Stomach (tissue), 9 donors: ENCODE data around the gene UBE2D2. TPM values are rescaled to one million over a fixed set of nuclear protein-coding genes. Genes with fewer than 3 reads are reported as not detected.

Experiments used
- DNase-seq, 2 donors: peaks; one replicate each; pipeline versions ENCODE4 v3.0.0 to v3.0.0-alpha.2; 2013 to 2019
- H3K27ac ChIP-seq, 5 donors: fragments of 200-600 bp in 4 of 5; sonication (generic) in 4 of 5; one replicate each; pipeline ENCODE4 v1.5.1; 2013 to 2019; ENCODE audit warnings: mild to moderate bottlenecking in 1 of 5, moderate library complexity in 1 of 5
- H3K27me3 ChIP-seq, 3 donors: fragments of 200-600 bp; sonication (generic); one replicate each; pipeline ENCODE4 v1.5.1; 2017 to 2019; ENCODE audit warnings: mixed run types in 1 of 3
- H3K36me3 ChIP-seq, 4 donors: fragments of 200-600 bp; sonication (generic); 1 replicate in 3 of 4; 2 replicates in 1 of 4; pipeline ENCODE4 v1.5.1; 2016 to 2019
- H3K4me1 ChIP-seq, 4 donors: fragments of 200-600 bp; sonication (generic); one replicate each; pipeline ENCODE4 v1.5.1; 2016 to 2019
- H3K4me3 ChIP-seq, 4 donors: fragments of 200-600 bp; sonication (generic) in 3 of 4; one replicate each; pipeline ENCODE4 v1.5.1; 2016 to 2019; ENCODE audit warnings: mild to moderate bottlenecking in 1 of 4
- H3K9me3 ChIP-seq, 4 donors: fragments of 200-600 bp; sonication (generic); one replicate each; pipeline ENCODE4 v1.5.1; 2016 to 2019
- EP300 ChIP-seq: sonication (generic); formaldehyde crosslinking; IDR thresholded peaks from one replicate; pipeline ENCODE4 v1.6.1; 2017; ENCODE audit warnings: antibody characterized with exemption
- POLR2A ChIP-seq, 4 donors: fragments of 450-650 bp; IDR thresholded peaks; one replicate each; pipeline ENCODE4 v1.6.1; 2016; ENCODE audit warnings: antibody characterized with exemption in 4 of 4, control low read depth in 2 of 4, mild to moderate bottlenecking in 1 of 4, moderate library complexity in 1 of 4
- POLR2AphosphoS5 ChIP-seq, 3 donors: sonication (generic); formaldehyde crosslinking; IDR thresholded peaks; one replicate each; pipeline ENCODE4 v1.6.1; 2016; ENCODE audit warnings: antibody characterized with exemption in 3 of 3
- WGBS, 5 donors: extraction: QIAGEN DNeasy Blood & Tissue Kit in 3 of 5; methylation state at CpG; one replicate each; pipeline versions ENCODE4 v1.1.5 to v1.1.7; 2013 to 2018; 5-methylcytosine and 5-hydroxymethylcytosine counted together
- intact Hi-C: fragments of 100-400 bp; cut with DNase I; formaldehyde crosslinking; loops from one replicate; pipeline ENCODE4 v1.15.1; 2023; ENCODE audit warnings: low total_unique reads
- polyA plus RNA-seq, 3 donors: library from polyadenylated mRNA; stranded (reverse); fragments of 200-250 nt; gene quantifications; one replicate each; pipeline ENCODE4 v1.2.3, GENCODE V29; 2013
- total RNA-seq, 5 donors: library from RNA; depleted of rRNA; stranded (reverse); fragments of >200 nt; gene quantifications; one replicate each; pipeline versions ENCODE4 v1.1.0 to v1.2.3, GENCODE V29; 2014 to 2016
- TF ChIP-seq, protein P1 (sequence below), 7 experiments: fragments of 450-650 bp in 4 of 7; fragments of 200-600 bp in 3 of 7; sonication (generic) in 3 of 7; IDR thresholded peaks; one replicate each; pipeline ENCODE4 v1.5.1; 2016 to 2019; ENCODE audit warnings: antibody characterized with exemption in 7 of 7, control low read depth in 2 of 7, mild to moderate bottlenecking in 1 of 7
- donor health status: healthy with polysubstance abuse.
- donor health status: Bipolar disorder and iron deficiency.
- donor health status: healthy.

UBE2D2 gene
- total and polyA plus RNA-seq, 8 donors, result 29.8 to 220 (median 75.6) TPM

DNA sequence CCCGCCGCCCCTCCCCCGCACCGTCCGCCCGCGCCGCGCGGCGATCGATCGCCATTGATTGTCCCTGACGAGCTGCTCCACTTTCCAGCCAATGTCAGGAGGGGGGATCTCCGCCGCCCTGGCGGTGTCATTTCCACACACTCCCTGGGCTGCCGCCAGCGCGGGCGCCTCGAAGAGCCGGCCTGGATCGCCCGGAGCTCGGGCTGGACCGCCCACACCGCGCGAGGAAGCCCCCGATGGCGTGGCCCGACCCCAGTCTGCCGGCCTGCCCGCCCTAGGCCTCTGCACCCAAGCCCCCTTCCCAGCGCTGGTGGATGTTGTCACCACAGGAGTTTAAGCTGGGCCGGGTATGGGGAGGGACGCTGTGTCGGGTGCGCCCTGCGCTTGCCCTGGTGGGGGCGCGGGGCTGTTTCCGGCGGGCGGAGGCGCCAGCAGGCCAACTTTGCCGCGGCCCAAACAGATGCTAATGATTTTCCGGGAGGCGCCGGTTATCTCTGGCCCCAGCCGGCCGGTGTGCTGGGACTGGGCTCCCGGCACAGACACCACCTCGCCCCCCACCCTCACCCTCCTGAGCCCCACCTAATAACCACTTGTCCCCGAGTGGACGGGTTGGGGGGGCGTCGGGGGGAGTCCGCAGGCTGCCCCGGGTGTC lies 76.4 kb downstream of the UBE2D2 start:
- peak overlapping the region; percentile 81 to 94 (median 89) for H3K27ac ChIP-seq
- intact Hi-C loops, result no loop called here
- DNase-seq, result peak; percentile 83 to 95
- H3K27me3 ChIP-seq, result peaks cover 0 to 3% (median 0%) of the 10 kb centered on the region in 3 donors
- H3K4me1 ChIP-seq, result peaks cover 47 to 72% (median 60%) of the 10 kb centered on the region in 4 donors
- WGBS, 5 donors, result 0 to 6% (median 0%) methylated on average over 2 to 62 of the region's 62 CpGs
- H3K36me3 ChIP-seq, result peaks cover 0 to 1% (median under 1%) of the 10 kb centered on the region in 4 donors
- H3K9me3 ChIP-seq, result no peaks in the 10 kb centered on the region
- TF ChIP-seq POLR2A (IDR thresholded peaks at IDR 0.05), result no peak
- TF ChIP-seq EP300, result no peak
- TF ChIP-seq, protein P1, sequence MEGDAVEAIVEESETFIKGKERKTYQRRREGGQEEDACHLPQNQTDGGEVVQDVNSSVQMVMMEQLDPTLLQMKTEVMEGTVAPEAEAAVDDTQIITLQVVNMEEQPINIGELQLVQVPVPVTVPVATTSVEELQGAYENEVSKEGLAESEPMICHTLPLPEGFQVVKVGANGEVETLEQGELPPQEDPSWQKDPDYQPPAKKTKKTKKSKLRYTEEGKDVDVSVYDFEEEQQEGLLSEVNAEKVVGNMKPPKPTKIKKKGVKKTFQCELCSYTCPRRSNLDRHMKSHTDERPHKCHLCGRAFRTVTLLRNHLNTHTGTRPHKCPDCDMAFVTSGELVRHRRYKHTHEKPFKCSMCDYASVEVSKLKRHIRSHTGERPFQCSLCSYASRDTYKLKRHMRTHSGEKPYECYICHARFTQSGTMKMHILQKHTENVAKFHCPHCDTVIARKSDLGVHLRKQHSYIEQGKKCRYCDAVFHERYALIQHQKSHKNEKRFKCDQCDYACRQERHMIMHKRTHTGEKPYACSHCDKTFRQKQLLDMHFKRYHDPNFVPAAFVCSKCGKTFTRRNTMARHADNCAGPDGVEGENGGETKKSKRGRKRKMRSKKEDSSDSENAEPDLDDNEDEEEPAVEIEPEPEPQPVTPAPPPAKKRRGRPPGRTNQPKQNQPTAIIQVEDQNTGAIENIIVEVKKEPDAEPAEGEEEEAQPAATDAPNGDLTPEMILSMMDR (IDR thresholded peaks at IDR 0.05), result peak in 2 of 7 experiments; percentile 25 to 31
- peak; percentile 50 to 69 (median 57) for TF ChIP-seq POLR2AphosphoS5 (IDR thresholded peaks at IDR 0.05)
- H3K4me3 ChIP-seq, result peak overlapping the region; percentile 43 to 52 (median 46)

DNA sequence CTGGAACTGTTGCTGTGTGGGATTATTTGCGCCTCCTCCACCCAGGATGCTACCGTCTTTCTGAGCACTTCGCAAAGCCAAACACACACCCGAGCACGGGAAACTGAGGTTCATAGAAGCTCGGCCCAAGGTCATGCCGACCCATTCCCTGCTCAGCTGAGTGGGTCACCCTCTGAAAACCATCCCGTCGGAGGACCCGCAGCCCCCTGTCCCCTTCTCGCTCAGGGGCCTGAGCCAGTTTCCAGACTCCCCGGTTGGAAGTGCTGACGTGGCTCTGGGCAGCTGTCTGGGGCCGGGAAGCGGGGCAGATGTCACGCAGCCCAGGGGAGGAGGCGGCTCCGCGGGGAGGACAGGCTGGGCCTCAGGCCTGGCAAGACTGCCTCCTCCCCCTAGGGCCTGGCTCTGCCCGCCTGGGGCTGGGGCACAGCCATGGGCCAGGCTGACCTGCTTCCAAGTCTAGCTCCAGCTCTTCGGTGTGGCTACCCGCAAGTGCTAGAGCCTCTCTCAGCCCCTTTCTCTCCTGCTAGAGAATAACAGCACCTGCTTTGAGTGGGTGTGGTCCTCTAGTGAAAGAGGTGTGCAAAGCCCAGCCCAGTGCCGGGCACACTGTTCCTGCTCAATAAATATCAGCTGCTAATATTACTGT lies 77.1 kb downstream of the UBE2D2 start:
- Histone ChIP-seq H3K36me3 (no peaks in the 10 kb centered on the region), H3K27me3 (peaks cover 0 to 3% (median 0%) of the 10 kb centered on the region in 3 donors), H3K27ac (peak overlapping the region; percentile 81 to 94 (median 89)), H3K4me3 (peak overlapping the region; percentile 43 to 52 (median 46)), H3K4me1 (peaks cover 53 to 74% (median 64%) of the 10 kb centered on the region in 4 donors), H3K9me3 (no peaks in the 10 kb centered on the region)
- TF ChIP-seq EP300, result no peak
- peak in 2 of 3 donors; percentile 62 to 76 for TF ChIP-seq POLR2AphosphoS5 (IDR thresholded peaks at IDR 0.05)
- DNase-seq, result peak; percentile 86 to 93
- 4 to 12% (median 9%) methylated on average over 4 to 23 of the region's 23 CpGs for WGBS, 5 donors
- intact Hi-C loops, result no loop called here

DNA sequence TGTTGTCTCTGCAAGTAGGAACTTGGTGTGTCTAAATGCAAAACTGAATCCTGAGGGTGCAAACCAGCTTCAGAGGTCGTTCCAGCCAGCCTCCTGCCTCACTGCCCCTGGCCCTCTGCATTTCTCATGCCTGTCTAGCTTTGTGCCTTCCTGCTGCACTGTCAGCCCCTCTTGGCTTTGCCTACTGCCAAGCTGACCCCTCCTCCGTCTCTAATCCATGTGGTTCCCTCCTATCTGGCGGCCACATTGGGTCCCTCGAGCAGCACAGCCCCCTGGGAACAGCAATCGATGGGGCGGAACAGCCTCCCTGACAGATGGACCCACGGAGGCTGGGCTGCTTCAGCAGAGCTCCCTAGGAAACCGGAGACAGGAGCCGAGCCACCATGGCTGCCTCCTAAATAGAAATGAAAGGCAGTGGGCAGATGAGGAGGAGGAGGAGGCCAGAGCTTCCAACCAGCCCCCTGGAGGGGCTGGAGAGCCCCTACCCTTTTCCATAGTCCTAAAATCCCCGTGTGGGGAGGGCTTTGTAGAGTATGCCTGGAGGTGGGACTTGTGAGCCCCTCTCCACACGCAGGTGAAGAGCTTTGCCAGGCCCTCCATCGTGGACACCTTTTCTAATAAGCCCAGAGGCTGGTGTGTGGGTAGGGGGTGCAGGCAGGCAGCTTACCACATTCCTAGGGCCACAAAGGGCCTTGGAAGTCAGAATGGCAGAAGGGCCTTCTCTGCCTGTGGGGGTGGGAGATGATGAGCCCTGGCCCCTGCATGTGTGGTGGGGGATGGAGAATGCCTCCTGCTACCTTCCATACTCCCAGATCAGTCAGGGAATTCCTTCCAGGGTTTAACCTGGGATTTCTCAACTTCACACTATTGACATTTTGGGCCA lies 77.8 kb downstream of the UBE2D2 start:
- Histone ChIP-seq H3K27ac (peak overlapping the region; percentile 81 to 94 (median 89)), H3K27me3 (peaks cover 0 to 3% (median 0%) of the 10 kb centered on the region in 3 donors), H3K4me1 (peaks cover 58 to 77% (median 67%) of the 10 kb centered on the region in 4 donors), H3K4me3 (peak overlapping the region in 1 of 4 donors; percentile 52), H3K36me3 (no peaks in the 10 kb centered on the region), H3K9me3 (no peaks in the 10 kb centered on the region)
- TF ChIP-seq POLR2A (IDR thresholded peaks at IDR 0.05), result no peak
- TF ChIP-seq EP300, result no peak
- no peak for TF ChIP-seq POLR2AphosphoS5 (IDR thresholded peaks at IDR 0.05)
- TF ChIP-seq, protein P1 (IDR thresholded peaks at IDR 0.05), result no peak
- intact Hi-C loops, result no loop called here
- peak in 1 of 2 donors; percentile 22 for DNase-seq
- 57 to 65% (median 60%) methylated on average over 12 of the region's 12 CpGs for WGBS, 5 donors

DNA sequence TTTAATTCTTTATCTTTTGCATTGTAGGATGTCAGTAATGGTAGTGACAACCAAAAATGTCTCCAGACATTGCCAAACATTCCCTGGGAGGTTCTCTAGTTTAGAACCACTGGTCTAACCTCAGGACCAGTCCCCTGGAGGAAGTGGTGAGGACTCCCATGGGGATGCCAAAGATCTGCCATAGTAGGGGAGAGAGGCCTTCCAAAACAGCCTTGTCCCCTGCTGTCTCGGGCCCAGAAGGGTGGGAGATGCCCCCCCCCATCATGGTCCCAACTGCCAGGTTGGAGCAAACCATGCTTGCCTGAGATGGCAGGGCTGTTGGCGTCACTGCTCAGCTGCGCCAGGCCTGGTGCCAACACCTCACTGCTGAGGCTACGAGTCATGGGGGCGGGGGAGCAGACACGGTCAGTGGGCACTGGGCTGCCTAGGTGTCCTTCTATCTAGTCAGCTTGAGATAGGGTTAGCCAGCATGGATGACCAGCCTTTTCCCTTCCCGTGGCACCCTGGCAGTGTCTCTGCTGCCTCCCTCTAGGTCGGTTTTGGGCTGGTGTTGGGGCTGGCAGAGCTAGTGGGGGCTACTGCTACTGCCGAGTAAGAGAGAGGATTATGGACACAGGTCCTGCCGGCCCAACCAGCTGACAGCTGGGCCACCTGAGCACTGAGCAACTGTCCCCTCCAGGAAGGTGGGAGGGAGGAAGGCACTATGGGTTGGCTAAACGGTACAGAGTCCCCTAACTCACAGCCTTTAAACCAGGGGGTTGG lies 78.7 kb downstream of the UBE2D2 start:
- intact Hi-C loops, result no loop called here
- Histone ChIP-seq H3K4me1 (peaks cover 58 to 79% (median 70%) of the 10 kb centered on the region in 4 donors), H3K4me3 (no peak overlapping the region), H3K36me3 (no peaks in the 10 kb centered on the region), H3K27me3 (peaks cover 0 to 3% (median 0%) of the 10 kb centered on the region in 3 donors), H3K9me3 (no peaks in the 10 kb centered on the region), H3K27ac (peak overlapping the region in 2 of 5 donors; percentile 28 to 94)
- TF ChIP-seq, protein P1 (IDR thresholded peaks at IDR 0.05), result no peak
- TF ChIP-seq EP300 (no peak), POLR2AphosphoS5 (IDR thresholded peaks at IDR 0.05) (no peak), POLR2A (IDR thresholded peaks at IDR 0.05) (no peak)
- peak; percentile 29 to 49 for DNase-seq
- 67 to 77% (median 70%) methylated on average over 10 to 11 of the region's 11 CpGs for WGBS, 5 donors
